ENCODE measurements around the gene BCL2L1. TPM values are rescaled to one million over a fixed set of nuclear protein-coding genes. Genes with fewer than 3 reads are reported as not detected.

The BCL2L1 gene
- total RNA-seq, 2 experiments from 2014 or later = 64.2 to 88.8 TPM

- TF ChIP-seq EZH2phosphoT487 (IDR thresholded peaks at IDR 0.05; ENCODE audit: borderline replicate concordance, low read depth, low read length) = no peak
- TF ChIP-seq, protein P1, sequence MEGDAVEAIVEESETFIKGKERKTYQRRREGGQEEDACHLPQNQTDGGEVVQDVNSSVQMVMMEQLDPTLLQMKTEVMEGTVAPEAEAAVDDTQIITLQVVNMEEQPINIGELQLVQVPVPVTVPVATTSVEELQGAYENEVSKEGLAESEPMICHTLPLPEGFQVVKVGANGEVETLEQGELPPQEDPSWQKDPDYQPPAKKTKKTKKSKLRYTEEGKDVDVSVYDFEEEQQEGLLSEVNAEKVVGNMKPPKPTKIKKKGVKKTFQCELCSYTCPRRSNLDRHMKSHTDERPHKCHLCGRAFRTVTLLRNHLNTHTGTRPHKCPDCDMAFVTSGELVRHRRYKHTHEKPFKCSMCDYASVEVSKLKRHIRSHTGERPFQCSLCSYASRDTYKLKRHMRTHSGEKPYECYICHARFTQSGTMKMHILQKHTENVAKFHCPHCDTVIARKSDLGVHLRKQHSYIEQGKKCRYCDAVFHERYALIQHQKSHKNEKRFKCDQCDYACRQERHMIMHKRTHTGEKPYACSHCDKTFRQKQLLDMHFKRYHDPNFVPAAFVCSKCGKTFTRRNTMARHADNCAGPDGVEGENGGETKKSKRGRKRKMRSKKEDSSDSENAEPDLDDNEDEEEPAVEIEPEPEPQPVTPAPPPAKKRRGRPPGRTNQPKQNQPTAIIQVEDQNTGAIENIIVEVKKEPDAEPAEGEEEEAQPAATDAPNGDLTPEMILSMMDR (conservative IDR thresholded peaks at IDR 0.05; ENCODE audit: low read length) = no peak
- intact Hi-C loops (cut with micrococcal nuclease; ENCODE audit: unreplicated experiment) = no loop called here
- DNase-seq (ENCODE audit: low spot score) = no peak
- no peak overlapping the region for H3K27ac ChIP-seq (ENCODE audit: low read depth, low read length, poor library complexity, severe bottlenecking)
- H3K79me2 ChIP-seq (ENCODE audit: insufficient read depth, low read depth, low read length) = peaks cover 97% of the 10 kb centered on the region
- H3K4me2 ChIP-seq (ENCODE audit: low read length) = peak overlapping the region; percentile 70
- H3K9me3 ChIP-seq (ENCODE audit: low read length) = no peaks in the 10 kb centered on the region
- BruUV-seq (replicated peaks) = no TSS peak
- H4K20me1 ChIP-seq (ENCODE audit: insufficient read depth, low read length) = peaks cover 25% of the 10 kb centered on the region; the same call in 1 of the 2 replicates
- H2AFZ ChIP-seq (ENCODE audit: low read length) = no peak overlapping the region
- H3K4me1 ChIP-seq (ENCODE audit: insufficient read depth, low read length, poor library complexity, severe bottlenecking) = peaks cover 84% of the 10 kb centered on the region
- H3K9me2 ChIP-seq (ENCODE audit: insufficient read depth, low read length) = no peaks in the 10 kb centered on the region
- H3K4me3 ChIP-seq (ENCODE audit: low read depth, low read length, poor library complexity, severe bottlenecking) = peak overlapping the region; percentile 95
- H3K36me3 ChIP-seq (ENCODE audit: insufficient read depth, low read length) = peaks cover 92% of the 10 kb centered on the region
- ChIA-PET CTCF (ENCODE audit: unreplicated experiment) (interaction anchor here (1.2 kb wide), 1 partner anchor 54 kb away, joined by 4 read pairs; no protein-coding TSS in a partner anchor), POLR2A (interaction anchor here (0.6 to 3.0 kb wide), 6 partner anchors 14 to 55 kb away, joined by 3 to 22 read pairs (median 4); no protein-coding TSS in a partner anchor)
These were observed 6.3 kb downstream of the BCL2L1 start for GRCh38 chr20:31716351-31716750.

DNA sequence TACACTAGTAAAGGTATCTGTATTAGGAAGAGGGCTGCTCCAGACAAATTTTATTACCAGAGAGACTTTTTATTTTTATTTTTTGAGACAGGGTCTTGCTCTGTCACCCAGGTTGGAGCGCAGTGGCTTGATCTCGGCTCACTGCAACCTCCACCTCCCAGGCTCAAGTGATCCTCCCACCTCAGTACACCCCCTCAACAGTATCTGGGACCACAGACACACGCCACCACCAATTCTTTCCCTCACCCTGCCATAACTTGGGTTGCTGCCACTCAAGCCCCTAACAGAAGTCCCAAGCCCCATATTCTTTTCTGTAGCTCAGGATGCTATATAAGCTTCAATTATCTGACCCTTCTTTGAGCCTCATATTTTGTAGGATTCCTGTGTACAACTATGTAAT lies 6.9 kb downstream of the BCL2L1 start:
- POLR2A ChIA-PET = interaction anchor here (0.5 to 3.0 kb wide), 5 partner anchors 12 to 636 kb away, joined by 3 to 22 read pairs (median 5); no protein-coding TSS in a partner anchor
- CTCF ChIA-PET (ENCODE audit: unreplicated experiment) = no interaction called here
- Histone ChIP-seq H3K9me3 (ENCODE audit: low read length) (no peaks in the 10 kb centered on the region), H3K9me2 (ENCODE audit: insufficient read depth, low read length) (no peaks in the 10 kb centered on the region), H3K4me3 (ENCODE audit: low read depth, low read length, poor library complexity, severe bottlenecking) (no peak overlapping the region), H3K36me3 (ENCODE audit: insufficient read depth, low read length) (peaks cover 93% of the 10 kb centered on the region), H3K27ac (ENCODE audit: low read depth, low read length, poor library complexity, severe bottlenecking) (no peak overlapping the region), H4K20me1 (ENCODE audit: insufficient read depth, low read length) (peaks cover 25% of the 10 kb centered on the region; the same call in 1 of the 2 replicates), H3K79me2 (ENCODE audit: insufficient read depth, low read depth, low read length) (peaks cover 97% of the 10 kb centered on the region), H3K4me1 (ENCODE audit: insufficient read depth, low read length, poor library complexity, severe bottlenecking) (peaks cover 90% of the 10 kb centered on the region), H2AFZ (ENCODE audit: low read length) (no peak overlapping the region), H3K4me2 (ENCODE audit: low read length) (peak overlapping the region; percentile 70)
- no TSS peak for BruUV-seq (replicated peaks)
- intact Hi-C loops (cut with micrococcal nuclease; ENCODE audit: unreplicated experiment) = no loop called here
- TF ChIP-seq, protein P1 (conservative IDR thresholded peaks at IDR 0.05; ENCODE audit: low read length) = no peak
- no peak for TF ChIP-seq EZH2phosphoT487 (IDR thresholded peaks at IDR 0.05; ENCODE audit: borderline replicate concordance, low read depth, low read length)
- no peak for DNase-seq (ENCODE audit: low spot score)

Measured in OCI-LY7 (cell line).